Keratinocyte (primary cell): ENCODE measurements around the gene GPR26. TPM values are rescaled to one million over a fixed set of nuclear protein-coding genes. Genes with fewer than 3 reads are reported as not detected.
A peak's percentile ranks its signal among the peaks of the same experiment; 100 is the strongest.

ENCODE experiments used
- DNase-seq: peaks from one replicate; pipeline ENCODE4 v3.0.0-alpha.2; 2011; ENCODE audit warnings: low read depth, missing footprints, low spot score
- FAIRE-seq: peaks from 2 replicates; lab custom pipeline; 2011; peaks lifted over from hg19 to GRCh38; lab: Jason Lieb, UNC
- H2AFZ ChIP-seq: 2 replicates; pipeline ENCODE4 v1.6.0; 2012; ENCODE audit warnings: low read length, control low read depth, inconsistent platforms; ENCODE audit not compliant: control insufficient read depth
- H3K27ac ChIP-seq: 2 replicates; pipeline ENCODE4 v1.5.1; 2011; ENCODE audit warnings: low read length; ENCODE audit not compliant: control insufficient read depth, insufficient read depth
- H3K27me3 ChIP-seq: 3 replicates; pipeline ENCODE4 v1.6.0; 2011; ENCODE audit warnings: low read length; ENCODE audit not compliant: control insufficient read depth, insufficient read depth; ENCODE audit errors: extremely low read depth
- H3K36me3 ChIP-seq, 2 experiments: 2 replicates in 1 of 2; 3 replicates in 1 of 2; pipeline ENCODE4 v1.5.1; 2011; ENCODE audit warnings: low read length in 2 of 2, mild to moderate bottlenecking in 1 of 2; ENCODE audit not compliant: control insufficient read depth in 2 of 2, insufficient read depth in 2 of 2; ENCODE audit errors: extremely low read depth in 1 of 2
- H3K4me1 ChIP-seq: 3 replicates; pipeline ENCODE4 v1.5.1; 2011; ENCODE audit warnings: low read length; ENCODE audit not compliant: control insufficient read depth, insufficient read depth; ENCODE audit errors: extremely low read depth
- H3K4me2 ChIP-seq: 3 replicates; pipeline ENCODE4 v1.6.0; 2011; ENCODE audit warnings: low read depth, low read length; ENCODE audit not compliant: control insufficient read depth, insufficient read depth; ENCODE audit errors: extremely low read depth
- H3K4me3 ChIP-seq, 3 experiments: fragments of 200-600 bp in 1 of 3; sonication (generic) in 1 of 3; 2 replicates in 2 of 3; 3 replicates in 1 of 3; pipeline ENCODE4 v1.5.1; 2011 to 2016; ENCODE audit warnings: low read length in 3 of 3, mild to moderate bottlenecking in 3 of 3, control low read depth in 2 of 3, inconsistent platforms in 1 of 3, low read depth in 1 of 3, mixed read lengths in 1 of 3, mixed run types in 1 of 3, moderate library complexity in 1 of 3; ENCODE audit not compliant: control insufficient read depth in 2 of 3, insufficient read depth in 2 of 3; ENCODE audit errors: extremely low read depth in 1 of 3
- H3K79me2 ChIP-seq: 2 replicates; pipeline ENCODE4 v1.6.0; 2012; ENCODE audit warnings: low read length; ENCODE audit not compliant: control insufficient read depth, insufficient read depth
- H3K9ac ChIP-seq: 3 replicates; pipeline ENCODE4 v1.6.0; 2011; ENCODE audit warnings: low read length; ENCODE audit not compliant: control insufficient read depth, insufficient read depth; ENCODE audit errors: extremely low read depth
- H3K9me1 ChIP-seq: 3 replicates; pipeline ENCODE4 v1.6.0; 2011; ENCODE audit warnings: low read length; ENCODE audit not compliant: control insufficient read depth, insufficient read depth; ENCODE audit errors: extremely low read depth
- H3K9me3 ChIP-seq: 2 replicates; pipeline ENCODE4 v1.5.1; 2012; ENCODE audit warnings: low read depth, low read length; ENCODE audit not compliant: control insufficient read depth
- H4K20me1 ChIP-seq: 3 replicates; pipeline ENCODE4 v1.6.0; 2011; ENCODE audit warnings: low read length; ENCODE audit not compliant: control insufficient read depth, insufficient read depth; ENCODE audit errors: extremely low read depth
- EZH2 ChIP-seq: IDR thresholded peaks from one replicate; pipeline ENCODE4 v1.6.1; 2012; ENCODE audit warnings: inconsistent platforms, mild to moderate bottlenecking, low read length, moderate library complexity
- dilution Hi-C: fragments of 300-500 bp; cut with MboI; formaldehyde crosslinking; loops from one replicate; pipeline ENCODE4 v1.7.0; 2020; ENCODE audit warnings: low sequenced_read_pairs; ENCODE audit not compliant: extremely low pct_ligation_motif_present
- polyA minus RNA-seq, 3 experiments: library from RNA; depleted of rRNA, polyadenylated mRNA; stranded (reverse); fragments of >200 nt; gene quantifications; 1 replicate in 1 of 3; 2 replicates in 1 of 3; 3 replicates in 1 of 3; pipeline ENCODE4 v1.2.3, GENCODE V29; 2011
- polyA plus RNA-seq, 5 experiments: library from polyadenylated mRNA; depleted of rRNA in 3 of 5; stranded (reverse) in 3 of 5; stranded (forward) in 1 of 5; unstranded in 1 of 5; fragments of >200 nt; gene quantifications; 1 replicate in 1 of 5; 2 replicates in 3 of 5; 3 replicates in 1 of 5; pipeline versions ENCODE4 v1.2.1 to v1.2.3, GENCODE V29; 2011 to 2012; ENCODE audit warnings: missing spikeins in 2 of 5, low read depth in 1 of 5, low replicate concordance in 1 of 5
- TF ChIP-seq, protein P1 (sequence below), 3 experiments: IDR thresholded peaks in 1 of 3; conservative IDR thresholded peaks in 1 of 3; optimal IDR thresholded peaks in 1 of 3; 2 replicates in 2 of 3; 3 replicates in 1 of 3; pipeline versions ENCODE3 to v1.5.1; 2011; ENCODE audit warnings: low read length in 3 of 3, mild to moderate bottlenecking in 3 of 3, moderate library complexity in 2 of 3, control low read depth in 1 of 3, inconsistent platforms in 1 of 3; ENCODE audit not compliant: insufficient read depth in 2 of 3; ENCODE audit errors: extremely low read depth in 1 of 3

GPR26 gene, protein sequence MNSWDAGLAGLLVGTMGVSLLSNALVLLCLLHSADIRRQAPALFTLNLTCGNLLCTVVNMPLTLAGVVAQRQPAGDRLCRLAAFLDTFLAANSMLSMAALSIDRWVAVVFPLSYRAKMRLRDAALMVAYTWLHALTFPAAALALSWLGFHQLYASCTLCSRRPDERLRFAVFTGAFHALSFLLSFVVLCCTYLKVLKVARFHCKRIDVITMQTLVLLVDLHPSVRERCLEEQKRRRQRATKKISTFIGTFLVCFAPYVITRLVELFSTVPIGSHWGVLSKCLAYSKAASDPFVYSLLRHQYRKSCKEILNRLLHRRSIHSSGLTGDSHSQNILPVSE
- not detected in 3 replicates for polyA plus RNA-seq
- polyA plus RNA-seq (2011; ENCODE audit: low read depth) = not detected
- polyA plus RNA-seq (2011; cell fraction: cytosol; rRNA removed) = not detected in 2 replicates
- polyA plus RNA-seq (2011; cell fraction: nucleus; rRNA removed) = not detected in 2 replicates
- not detected in 2 replicates for polyA plus RNA-seq (2012; ENCODE audit: low replicate concordance)
- not detected in 3 replicates for polyA minus RNA-seq
- polyA minus RNA-seq (2011; cell fraction: cytosol; rRNA and poly(A)+ RNA removed) = not detected
- not detected in 2 replicates for polyA minus RNA-seq (2011; cell fraction: nucleus; rRNA and poly(A)+ RNA removed)

DNA sequence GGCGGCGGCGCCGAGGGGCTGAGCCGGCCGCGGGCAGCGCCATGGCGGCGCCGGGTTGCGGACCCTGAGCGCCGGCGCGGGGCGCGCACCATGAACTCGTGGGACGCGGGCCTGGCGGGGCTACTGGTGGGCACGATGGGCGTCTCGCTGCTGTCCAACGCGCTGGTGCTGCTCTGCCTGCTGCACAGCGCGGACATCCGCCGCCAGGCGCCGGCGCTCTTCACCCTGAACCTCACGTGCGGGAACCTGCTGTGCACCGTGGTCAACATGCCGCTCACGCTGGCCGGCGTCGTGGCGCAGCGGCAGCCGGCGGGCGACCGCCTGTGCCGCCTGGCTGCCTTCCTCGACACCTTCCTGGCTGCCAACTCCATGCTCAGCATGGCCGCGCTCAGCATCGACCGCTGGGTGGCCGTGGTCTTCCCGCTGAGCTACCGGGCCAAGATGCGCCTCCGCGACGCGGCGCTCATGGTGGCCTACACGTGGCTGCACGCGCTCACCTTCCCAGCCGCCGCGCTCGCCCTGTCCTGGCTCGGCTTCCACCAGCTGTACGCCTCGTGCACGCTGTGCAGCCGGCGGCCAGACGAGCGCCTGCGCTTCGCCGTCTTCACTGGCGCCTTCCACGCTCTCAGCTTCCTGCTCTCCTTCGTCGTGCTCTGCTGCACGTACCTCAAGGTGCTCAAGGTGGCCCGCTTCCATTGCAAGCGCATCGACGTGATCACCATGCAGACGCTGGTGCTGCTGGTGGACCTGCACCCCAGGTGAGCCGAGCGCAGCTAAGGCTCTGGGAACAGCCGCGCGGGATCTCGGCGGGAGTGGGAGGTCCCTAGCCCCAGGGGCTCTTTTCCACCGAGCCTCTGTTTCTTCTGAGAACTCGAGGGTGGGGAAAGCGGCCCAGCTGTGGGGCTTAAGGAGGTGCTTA lies at the start of gene GPR26:
Gene GPR26, plus strand, starts transcription at position 38 of the 919 bp plus-strand sequence. Its CDS starts 53 bp downstream, at position 91.
- Histone ChIP-seq H3K27me3 (peaks cover 35% of the 10 kb centered on the region), H2AFZ (no peak within 1 kb of the TSS)
- dilution Hi-C loops = no loop called here

DNA sequence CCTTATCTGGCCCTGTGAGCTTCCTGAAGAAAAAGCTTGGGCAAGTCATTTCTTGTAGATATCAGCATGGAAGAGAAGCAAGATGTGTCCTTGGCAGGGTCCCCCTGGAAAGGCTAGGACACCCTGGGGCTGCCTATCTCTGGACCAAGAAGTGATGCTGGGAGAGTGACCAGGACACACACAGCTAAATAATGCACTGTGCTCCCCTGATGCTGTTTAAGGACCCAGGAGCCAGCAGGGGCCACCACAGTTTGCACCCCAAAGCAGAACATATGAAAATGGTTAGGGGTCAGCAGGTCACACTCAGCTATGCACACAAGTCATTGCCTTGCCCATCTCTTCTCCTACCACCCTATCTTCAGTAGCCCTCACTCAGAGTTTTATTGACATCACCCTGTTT lies 47.9 kb upstream of the GPR26 start:
- Histone ChIP-seq H4K20me1 (no peaks in the 10 kb centered on the region), H2AFZ (no peak overlapping the region), H3K4me2 (no peak overlapping the region), H3K9me3 (no peaks in the 10 kb centered on the region), H3K79me2 (no peaks in the 10 kb centered on the region), H3K4me3 (no peak overlapping the region), H3K4me1 (no peaks in the 10 kb centered on the region), H3K9ac (no peak overlapping the region), H3K36me3 (no peaks in the 10 kb centered on the region), H3K9me1 (no peaks in the 10 kb centered on the region), H3K27ac (no peak overlapping the region), H3K27me3 (no peaks in the 10 kb centered on the region)
- no peak for TF ChIP-seq EZH2
- TF ChIP-seq, protein P1, sequence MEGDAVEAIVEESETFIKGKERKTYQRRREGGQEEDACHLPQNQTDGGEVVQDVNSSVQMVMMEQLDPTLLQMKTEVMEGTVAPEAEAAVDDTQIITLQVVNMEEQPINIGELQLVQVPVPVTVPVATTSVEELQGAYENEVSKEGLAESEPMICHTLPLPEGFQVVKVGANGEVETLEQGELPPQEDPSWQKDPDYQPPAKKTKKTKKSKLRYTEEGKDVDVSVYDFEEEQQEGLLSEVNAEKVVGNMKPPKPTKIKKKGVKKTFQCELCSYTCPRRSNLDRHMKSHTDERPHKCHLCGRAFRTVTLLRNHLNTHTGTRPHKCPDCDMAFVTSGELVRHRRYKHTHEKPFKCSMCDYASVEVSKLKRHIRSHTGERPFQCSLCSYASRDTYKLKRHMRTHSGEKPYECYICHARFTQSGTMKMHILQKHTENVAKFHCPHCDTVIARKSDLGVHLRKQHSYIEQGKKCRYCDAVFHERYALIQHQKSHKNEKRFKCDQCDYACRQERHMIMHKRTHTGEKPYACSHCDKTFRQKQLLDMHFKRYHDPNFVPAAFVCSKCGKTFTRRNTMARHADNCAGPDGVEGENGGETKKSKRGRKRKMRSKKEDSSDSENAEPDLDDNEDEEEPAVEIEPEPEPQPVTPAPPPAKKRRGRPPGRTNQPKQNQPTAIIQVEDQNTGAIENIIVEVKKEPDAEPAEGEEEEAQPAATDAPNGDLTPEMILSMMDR (optimal IDR thresholded peaks at IDR 0.05 in 1 of 3, IDR thresholded peaks at IDR 0.05 in 1 of 3, conservative IDR thresholded peaks at IDR 0.05 in 1 of 3; ENCODE audit: extremely low read depth in 1 of 3, insufficient read depth in 2 of 3, low read length in 3 of 3) = no peak
- FAIRE-seq (no peak), DNase-seq (no peak)
- dilution Hi-C loops = no loop called here

More for the DNA sequence above, at the start of gene GPR26:
- H3K4me2 ChIP-seq = no peak within 1 kb of the TSS
- no peak for DNase-seq
- H4K20me1 ChIP-seq = no peaks in the 10 kb centered on the region
- TF ChIP-seq, protein P1 (optimal IDR thresholded peaks at IDR 0.05 in 1 of 3, IDR thresholded peaks at IDR 0.05 in 1 of 3, conservative IDR thresholded peaks at IDR 0.05 in 1 of 3; ENCODE audit: extremely low read depth in 1 of 3, insufficient read depth in 2 of 3, low read length in 3 of 3) = no peak
- peak; percentile 75 for TF ChIP-seq EZH2
- no peak within 1 kb of the TSS for H3K9ac ChIP-seq
- H3K27ac ChIP-seq = no peak within 1 kb of the TSS
- no peaks in the 10 kb centered on the region for H3K79me2 ChIP-seq
- no peaks in the 10 kb centered on the region for H3K9me3 ChIP-seq
- H3K4me1 ChIP-seq = no peaks in the 10 kb centered on the region
- no peaks in the 10 kb centered on the region for H3K9me1 ChIP-seq
- no peak within 1 kb of the TSS for H3K4me3 ChIP-seq
- FAIRE-seq = no peak
- no peaks in the 10 kb centered on the region for H3K36me3 ChIP-seq
